CD4-positive, alpha-beta T cell treated with Interleukin-17A for 4 hours (primary cell): Measurements from ENCODE around the gene AMZ1.

Experiments
- DNase-seq: peaks from one replicate; pipeline ENCODE4 v3.0.0-alpha.2; 2020; ENCODE audit warnings: mixed read lengths

Gene AMZ1

DNA sequence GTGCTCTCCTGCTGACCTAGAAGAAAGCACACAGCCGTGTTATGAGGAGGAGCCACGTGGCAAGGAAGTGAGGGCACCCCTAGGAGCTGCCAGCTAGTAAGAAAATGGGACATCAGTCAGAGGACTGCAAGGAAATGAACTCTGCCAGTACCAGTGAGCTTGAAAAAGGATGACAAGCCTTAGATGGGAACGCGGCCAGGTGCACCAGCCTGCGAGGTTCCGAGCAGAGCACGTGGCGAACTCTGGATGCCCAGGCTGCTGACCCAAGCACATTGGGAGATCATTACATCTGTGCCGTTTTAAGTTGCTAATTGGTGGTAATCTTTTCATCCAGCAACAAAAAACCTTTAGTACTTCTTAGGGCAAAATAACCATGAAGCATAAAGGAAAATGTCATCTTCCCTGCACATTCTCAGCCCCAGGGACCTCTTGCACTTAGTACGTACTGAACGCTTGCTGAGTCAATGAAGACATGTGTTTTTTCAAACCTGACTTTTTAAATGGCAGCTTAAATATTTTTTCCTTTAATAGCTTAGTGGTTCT lies 69.4 kb downstream of the AMZ1 start:
- no peak for DNase-seq

DNA sequence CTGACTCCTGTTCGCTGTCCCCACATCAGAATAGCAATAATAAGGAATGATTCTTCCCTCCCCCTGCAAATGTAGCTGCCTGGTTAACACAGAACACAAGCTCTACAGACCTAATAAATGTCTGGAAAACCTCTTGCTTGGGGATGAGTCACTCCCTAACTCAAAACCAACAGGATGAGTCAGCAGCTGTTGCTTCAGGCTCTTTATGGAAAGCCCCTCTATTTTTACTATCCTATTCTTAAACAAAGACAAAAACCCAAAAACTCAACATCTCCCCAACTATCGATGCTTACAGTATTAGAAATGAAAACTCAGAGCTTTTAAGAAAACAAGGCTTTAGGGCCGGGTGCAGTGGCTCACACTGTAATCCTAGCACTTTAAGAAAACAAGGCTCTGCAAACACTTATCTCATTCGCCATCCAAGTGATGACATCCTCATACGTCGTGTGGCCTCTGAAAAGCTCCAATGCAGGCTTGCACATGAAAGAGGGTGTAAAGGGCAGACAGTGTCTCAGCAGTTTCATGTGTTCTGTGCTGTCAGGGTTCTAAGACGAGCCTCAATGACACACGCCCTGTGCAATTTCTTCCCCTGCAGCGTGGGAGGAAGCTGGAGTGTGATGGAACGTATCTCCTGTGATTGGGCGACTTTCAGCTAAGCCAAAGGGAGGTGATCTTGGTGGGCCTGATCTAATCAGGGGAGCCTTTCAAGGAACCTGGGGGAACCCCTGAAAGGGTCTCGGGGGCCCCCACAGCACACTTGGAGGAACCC lies 70.1 kb downstream of the AMZ1 start:
- peak; percentile 57 for DNase-seq

DNA sequence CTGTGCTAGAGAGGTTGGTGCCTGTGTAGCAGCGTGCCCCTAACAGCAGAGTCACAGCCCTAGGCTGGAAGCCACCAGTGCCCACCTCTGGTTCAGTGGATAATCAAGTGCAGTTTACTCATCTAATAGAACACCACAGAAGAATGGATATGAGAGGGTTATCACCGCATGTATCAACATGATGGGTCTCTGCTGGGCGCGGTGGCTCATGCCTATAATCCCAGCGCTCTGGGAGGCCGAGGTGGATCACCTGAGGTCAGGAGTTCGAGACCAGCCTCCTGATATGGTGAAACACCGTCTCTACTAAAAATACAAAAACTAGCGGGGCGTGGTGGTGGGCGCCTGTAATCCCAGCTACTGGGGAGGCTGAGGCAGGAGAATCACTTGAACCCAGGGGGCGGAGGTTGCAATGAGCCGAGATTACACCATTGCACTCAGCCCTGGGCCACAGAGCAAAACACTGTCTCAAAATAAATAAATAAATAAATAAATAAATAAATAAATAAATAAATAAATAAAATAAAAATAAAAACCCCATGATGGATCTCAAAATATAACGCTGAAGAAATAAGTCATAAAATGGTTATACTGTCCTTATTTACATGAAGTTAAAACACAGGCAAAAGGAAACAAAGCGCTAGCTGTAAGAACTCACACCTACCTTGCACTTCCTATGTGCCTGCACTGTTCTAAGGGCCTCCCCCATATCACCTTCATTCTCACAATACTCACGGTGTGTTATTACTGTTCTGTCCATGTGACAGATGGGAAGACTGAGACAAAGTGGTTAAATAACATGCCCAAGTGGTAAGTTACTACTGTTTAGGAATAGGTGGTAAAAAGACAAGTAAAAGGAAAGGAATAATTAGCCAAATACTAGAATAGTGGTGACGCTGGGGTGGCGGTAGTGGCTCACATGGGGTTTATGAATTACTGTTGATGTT lies 70.9 kb downstream of the AMZ1 start:
- no peak for DNase-seq

DNA sequence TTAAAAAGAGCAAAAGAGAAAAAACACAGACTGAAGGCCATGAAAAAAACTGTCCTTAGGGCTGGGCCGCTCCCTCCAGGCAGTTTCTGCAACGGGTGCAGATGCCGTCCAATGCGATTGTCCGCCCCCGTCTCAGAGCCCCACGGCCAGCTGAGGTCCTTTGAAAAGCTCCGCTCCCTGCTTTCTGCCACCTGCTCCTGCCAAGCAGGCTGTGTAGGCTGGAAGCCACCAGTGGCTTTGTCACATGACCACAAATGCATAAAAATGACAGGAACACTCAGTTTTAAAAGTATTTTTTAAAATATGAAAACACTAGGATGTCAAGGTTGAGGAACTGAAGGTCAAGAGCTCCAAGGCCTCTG lies 71.7 kb downstream of the AMZ1 start:
- DNase-seq: no peak

DNA sequence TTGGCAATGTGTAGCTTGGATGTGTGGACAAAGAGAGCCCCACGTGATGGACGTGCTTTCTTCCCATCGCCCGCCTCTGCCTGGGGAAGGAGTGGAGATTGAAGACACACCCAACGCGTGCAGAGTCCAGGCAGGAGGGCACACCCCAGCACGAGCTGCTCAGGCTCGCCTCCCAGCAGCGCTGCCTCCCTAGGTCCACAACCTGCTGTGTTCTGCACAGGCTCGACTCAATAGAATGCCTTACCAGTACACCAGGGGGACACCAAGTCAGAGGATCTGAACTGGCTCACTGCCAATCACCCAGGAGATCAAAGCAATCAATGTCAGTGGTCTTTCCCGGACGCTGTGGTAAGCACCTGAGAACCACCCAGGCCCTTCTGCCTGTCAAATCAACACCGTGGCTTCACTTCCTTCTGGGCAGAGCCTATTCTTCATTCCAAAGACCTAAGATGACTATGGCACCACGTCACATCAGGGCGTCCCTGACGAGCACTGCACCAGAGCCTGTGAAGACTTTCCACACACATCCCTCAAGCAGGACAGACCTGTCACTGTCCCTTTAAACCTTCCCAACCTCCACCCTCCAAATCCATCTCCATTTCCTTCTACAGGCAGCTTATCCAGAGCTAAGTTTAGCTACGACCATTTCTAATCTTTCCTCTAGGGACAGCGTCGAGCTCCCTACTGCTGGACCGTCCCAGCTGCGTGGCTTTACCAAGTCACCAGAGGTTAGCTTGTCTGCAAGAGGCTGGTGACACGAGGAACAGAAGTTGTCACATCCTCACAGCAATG lies 72.3 kb downstream of the AMZ1 start:
- DNase-seq: no peak

DNA sequence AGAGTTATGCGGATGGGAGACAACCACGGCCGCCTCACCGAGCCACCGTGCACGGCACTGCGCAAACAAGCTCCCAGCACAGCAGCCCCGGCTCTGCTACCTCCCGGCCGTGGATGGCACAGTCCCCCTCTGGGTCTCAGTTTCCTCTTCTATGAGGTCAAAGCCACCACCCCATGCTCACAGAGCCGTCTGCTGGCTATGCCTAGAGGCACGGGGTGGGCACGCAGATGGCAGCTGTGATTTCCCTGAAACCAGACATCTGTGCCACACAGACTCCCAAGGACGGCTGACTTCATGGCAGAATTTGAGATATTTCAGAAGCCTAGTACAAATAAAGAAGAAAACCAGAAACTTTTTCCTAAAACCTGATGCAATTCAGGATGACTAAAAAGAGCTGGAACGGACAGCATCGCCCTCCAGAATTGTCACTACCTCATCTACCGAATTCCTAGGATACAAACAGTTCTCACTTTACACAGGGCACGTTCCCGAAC lies 73.2 kb downstream of the AMZ1 start:
- DNase-seq: no peak

DNA sequence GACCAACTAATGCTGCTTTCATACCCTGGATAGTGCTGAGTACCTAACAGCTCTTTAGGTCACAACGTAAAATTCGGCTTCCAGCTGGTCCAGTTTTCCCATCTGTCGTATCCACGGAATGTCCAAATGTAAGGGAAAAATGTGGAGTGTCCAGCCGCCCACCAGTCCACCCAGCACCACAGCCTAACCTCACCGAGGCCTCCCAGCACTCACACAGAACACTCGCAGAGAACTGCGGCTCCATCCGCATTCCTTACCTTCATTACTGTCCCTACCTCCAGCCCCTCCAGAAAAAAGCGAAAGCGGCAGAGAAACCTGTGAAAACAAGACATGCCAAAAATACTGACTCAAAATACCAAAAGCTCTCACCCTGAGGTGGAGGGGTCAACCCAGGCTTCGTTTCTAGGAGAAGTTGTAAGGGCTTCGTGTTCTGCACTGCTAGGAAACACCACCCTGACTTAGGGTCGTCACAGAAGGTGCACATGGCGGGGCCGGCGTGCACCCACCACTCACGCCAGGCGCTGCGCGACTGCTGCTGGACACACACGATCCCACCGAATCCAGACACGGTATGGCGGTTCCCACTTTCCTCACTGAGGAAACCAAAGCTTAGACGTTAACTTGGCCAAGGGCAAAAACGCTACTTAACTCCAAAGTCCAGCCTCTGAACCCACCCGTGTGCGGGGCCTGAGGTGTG lies 73.9 kb downstream of the AMZ1 start:
- DNase-seq: no peak

DNA sequence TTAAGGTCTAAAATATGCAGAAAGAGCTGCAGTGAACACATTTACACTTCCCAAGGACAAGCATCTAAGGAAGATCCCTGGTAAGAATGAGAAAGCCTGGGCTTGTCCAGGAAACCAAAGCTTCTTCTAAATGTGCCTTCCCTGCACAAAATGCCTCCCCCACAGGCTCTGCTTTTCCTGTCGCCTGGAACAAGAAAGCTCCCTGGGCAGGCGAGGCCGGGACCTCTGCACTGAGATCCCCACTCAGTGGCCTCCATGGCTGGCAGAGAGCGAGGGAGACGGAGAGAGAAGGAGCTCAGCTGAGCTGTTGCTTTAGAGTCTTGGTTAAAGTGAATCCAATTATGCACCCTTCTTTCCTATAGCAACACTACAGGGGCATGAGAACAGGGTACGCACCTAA lies 75.6 kb downstream of the AMZ1 start:
- no peak for DNase-seq

DNA sequence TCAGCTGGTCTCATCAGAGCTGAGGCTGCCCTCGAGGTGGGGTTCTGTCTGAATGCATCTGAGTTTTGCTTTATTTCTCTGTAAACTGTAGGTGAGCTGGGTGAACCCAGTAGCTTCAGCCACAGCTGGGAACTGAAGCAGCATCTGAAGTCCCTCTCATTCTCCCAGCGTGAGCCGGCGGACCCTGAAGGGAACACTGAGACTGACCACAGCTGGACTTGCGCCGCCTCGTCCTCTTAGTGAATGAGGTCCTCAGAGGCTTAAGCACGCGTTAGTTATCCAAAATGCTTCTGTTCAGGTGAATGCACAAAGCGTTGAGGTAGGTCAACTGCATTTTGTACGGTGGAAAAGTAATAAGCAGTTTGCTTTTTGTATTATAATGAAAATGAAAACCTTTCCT lies 76.6 kb downstream of the AMZ1 start:
- DNase-seq: no peak
